ENCODE results near the gene VPS13D.
"Not testable (repeated sequence)": the region's sequence is repeated elsewhere in the genome, so short reads cannot be mapped to it uniquely, and the experiment has no call there.

Gene VPS13D

DNA sequence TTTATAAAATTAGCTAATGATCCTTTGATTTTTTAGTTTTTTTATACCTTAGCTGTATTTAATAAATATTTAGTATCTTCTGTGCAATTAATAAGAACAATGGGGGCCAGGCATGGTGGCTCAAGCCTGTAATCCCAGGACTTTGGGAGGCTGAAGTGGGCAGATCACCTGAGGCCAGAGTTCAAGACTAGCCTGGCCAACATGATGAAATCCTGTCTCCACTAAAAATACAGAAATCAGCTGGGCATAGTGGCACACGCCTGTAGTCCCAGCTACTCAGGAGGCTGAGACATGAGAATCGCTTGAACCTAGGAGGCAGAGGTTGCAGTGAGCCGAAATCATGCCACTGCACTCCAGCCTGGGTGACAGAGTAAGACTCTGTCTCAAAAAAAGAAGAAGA is 241.1 kb downstream of the VPS13D start:
- not testable (repeated sequence) for H3K4me3 ChIP-seq (ENCODE audit: extremely low read depth, insufficient read depth, low read length, poor library complexity, severe bottlenecking); H3K4me1 ChIP-seq (ENCODE audit: control insufficient read depth, insufficient read depth, low read length, poor library complexity, severe bottlenecking)
- 90 to 100% methylated on average over 1 to 3 of the region's 3 CpGs for WGBS, 2 experiments (ENCODE audit: insufficient coverage in 2 of 2)

DNA sequence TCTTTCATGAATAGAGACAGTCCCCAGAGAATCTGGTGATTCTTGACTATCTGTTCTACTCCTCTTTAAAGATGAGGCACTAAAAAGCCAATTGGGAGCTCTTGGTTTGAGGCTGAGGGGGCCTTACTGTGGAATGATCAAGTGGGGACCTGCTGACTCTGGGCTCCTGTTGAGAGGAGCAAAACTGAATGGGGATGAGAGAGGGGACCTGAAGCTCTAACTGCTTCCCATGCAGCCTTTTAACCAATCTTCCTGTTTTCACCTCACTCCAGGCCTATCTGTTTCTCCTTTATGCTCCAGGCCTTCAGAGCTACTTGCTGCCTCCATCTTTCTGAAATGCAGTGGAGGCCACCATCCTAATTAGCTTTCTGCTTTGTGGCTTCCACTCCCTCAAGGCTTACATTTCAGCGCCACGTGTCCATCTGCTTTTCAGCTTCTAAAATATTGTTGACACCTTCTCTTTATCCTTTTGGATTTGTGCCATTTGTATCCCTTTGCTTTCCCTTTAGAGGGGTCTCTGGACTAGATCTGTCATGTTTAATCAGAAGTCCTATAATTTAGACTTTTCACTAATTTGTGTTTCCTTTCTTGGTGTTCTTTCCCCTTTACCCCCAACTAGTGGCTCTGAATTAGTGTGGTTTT is 242.4 kb downstream of the VPS13D start:
- no peak overlapping the region for H3K4me3 ChIP-seq (ENCODE audit: extremely low read depth, insufficient read depth, low read length, poor library complexity, severe bottlenecking)
- peaks cover 8% of the 10 kb centered on the region for H3K36me3 ChIP-seq (ENCODE audit: control insufficient read depth, insufficient read depth, low read length)
- H3K27ac ChIP-seq (ENCODE audit: low read depth, low read length, severe bottlenecking), result no peak overlapping the region
- no peaks in the 10 kb centered on the region for H3K4me1 ChIP-seq (ENCODE audit: control insufficient read depth, insufficient read depth, low read length, poor library complexity, severe bottlenecking)
- 100% methylated on average over 2 of the region's 2 CpGs for WGBS, 2 experiments (ENCODE audit: insufficient coverage in 2 of 2)
- no peaks in the 10 kb centered on the region for H3K9me3 ChIP-seq (ENCODE audit: control insufficient read depth, low read length)

More for the DNA sequence above, 241.1 kb downstream of the VPS13D start:
- H3K27ac ChIP-seq (ENCODE audit: low read depth, low read length, severe bottlenecking); H3K9me3 ChIP-seq (ENCODE audit: control insufficient read depth, low read length); H3K36me3 ChIP-seq (ENCODE audit: control insufficient read depth, insufficient read depth, low read length): not testable (repeated sequence)

DNA sequence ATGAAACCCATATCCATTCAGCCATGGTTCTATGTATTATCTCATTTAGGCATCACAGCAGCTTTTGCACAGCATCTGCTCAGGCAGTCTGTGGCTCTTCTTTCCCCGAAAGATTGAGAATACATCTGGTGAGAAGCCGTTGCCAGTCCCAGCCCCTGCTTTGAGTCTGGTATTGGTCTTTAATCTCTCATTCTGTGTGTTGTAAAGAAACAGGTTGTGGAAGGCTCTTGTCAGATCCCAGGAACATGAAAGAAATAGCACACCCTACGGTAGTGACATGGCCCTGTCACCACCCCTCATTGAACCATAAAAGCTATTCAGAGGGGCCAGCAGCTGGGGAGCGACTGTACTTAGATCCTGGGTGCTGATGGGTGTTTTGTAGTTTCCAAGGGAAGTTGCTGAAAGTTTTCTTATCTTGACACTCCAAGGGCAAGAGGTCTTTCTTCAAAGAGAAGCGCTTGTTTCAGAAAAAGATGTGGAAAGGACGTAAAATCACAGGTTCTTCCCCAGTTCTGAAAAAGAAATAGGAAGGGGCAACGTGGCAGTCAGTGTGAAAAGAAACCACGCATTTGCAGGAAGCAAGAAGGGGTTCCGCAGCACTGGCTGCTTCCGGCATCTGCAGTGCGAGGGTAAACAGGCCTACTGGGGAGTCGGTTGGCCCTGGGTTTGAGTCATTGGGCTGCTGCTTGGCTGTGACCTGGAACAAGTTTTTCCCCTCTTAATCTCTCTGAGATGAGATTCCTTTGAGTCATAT is 243.1 kb downstream of the VPS13D start:
- 90 to 91% methylated on average over 9 of the region's 12 CpGs for WGBS, 2 experiments (ENCODE audit: insufficient coverage in 2 of 2)
- Histone ChIP-seq H3K36me3 (ENCODE audit: control insufficient read depth, insufficient read depth, low read length) (peaks cover 8% of the 10 kb centered on the region), H3K4me1 (ENCODE audit: control insufficient read depth, insufficient read depth, low read length, poor library complexity, severe bottlenecking) (no peaks in the 10 kb centered on the region), H3K4me3 (ENCODE audit: extremely low read depth, insufficient read depth, low read length, poor library complexity, severe bottlenecking) (no peak overlapping the region), H3K9me3 (ENCODE audit: control insufficient read depth, low read length) (no peaks in the 10 kb centered on the region), H3K27ac (ENCODE audit: low read depth, low read length, severe bottlenecking) (no peak overlapping the region)

DNA sequence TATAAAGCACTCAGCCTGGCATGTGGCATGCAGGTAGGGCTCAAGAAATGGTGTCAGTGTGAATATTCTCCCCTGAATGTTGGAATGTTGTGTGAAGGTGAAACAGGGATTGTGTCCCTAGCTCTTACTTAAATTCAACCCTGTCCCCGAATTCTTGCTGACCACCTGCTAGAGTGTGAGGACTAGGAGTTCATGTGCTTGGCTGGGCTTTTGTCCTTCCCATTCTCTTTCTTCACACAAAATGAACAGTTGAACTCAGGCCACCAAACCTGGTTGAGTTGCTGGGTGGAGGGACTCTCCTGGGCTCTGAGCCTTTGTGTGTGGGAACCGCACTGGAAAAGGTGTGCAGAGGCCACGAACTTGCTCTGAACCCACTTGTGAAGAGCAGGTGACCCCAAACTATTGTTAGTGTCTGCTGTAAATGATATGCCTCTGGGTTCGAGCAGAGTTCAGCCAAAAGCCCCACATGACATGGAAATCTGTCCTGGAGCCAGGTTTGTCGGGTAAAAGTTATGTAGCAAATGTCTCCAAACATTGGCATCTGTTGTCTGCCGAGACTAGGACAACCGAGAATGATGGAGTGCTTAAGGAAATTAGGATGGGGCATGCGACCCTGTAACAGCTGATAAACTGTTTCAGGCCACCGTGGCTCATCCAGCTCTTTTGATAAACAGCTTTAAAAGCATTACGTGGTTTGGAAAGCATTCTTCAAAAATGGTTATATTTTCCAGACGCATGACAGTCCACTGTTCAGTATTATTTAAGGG is 243.9 kb downstream of the VPS13D start:
- 93 to 97% methylated on average over 7 to 10 of the region's 11 CpGs for WGBS, 2 experiments (ENCODE audit: insufficient coverage in 2 of 2)
- H3K4me1 ChIP-seq (ENCODE audit: control insufficient read depth, insufficient read depth, low read length, poor library complexity, severe bottlenecking), result no peaks in the 10 kb centered on the region
- H3K9me3 ChIP-seq (ENCODE audit: control insufficient read depth, low read length), result no peaks in the 10 kb centered on the region

DNA sequence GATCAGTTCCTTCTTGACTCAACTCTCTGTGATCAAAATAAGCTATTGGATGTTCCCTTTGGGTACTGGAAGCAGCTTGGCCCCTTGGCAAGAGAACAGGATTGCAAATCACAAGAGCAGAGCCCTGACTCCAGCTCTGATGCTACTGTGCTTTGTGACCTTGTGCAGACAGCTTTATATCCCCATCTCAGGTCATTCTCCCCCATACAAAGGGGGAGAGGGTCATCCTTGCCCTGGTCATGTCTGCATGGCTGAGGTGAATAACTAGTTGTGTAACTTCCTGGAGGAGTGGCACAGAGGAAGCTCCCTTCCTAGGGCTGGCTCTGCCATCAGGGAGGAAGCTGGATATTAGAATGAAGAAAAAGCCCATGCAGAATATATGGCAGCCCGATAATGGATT is 245.3 kb downstream of the VPS13D start:
- H3K27ac ChIP-seq (ENCODE audit: low read depth, low read length, severe bottlenecking), result no peak overlapping the region
- H3K4me3 ChIP-seq (ENCODE audit: extremely low read depth, insufficient read depth, low read length, poor library complexity, severe bottlenecking), result no peak overlapping the region
- no peaks in the 10 kb centered on the region for H3K9me3 ChIP-seq (ENCODE audit: control insufficient read depth, low read length)
- H3K4me1 ChIP-seq (ENCODE audit: control insufficient read depth, insufficient read depth, low read length, poor library complexity, severe bottlenecking), result no peaks in the 10 kb centered on the region
- WGBS, 2 experiments (ENCODE audit: insufficient coverage in 2 of 2), result 100% methylated on average over 1 of the region's 1 CpG; no CpG with 5 or more reads in 1 of the 2 experiments
- peaks cover 8% of the 10 kb centered on the region for H3K36me3 ChIP-seq (ENCODE audit: control insufficient read depth, insufficient read depth, low read length)

More for the DNA sequence above, 243.9 kb downstream of the VPS13D start:
- peaks cover 8% of the 10 kb centered on the region for H3K36me3 ChIP-seq (ENCODE audit: control insufficient read depth, insufficient read depth, low read length)
- no peak overlapping the region for H3K27ac ChIP-seq (ENCODE audit: low read depth, low read length, severe bottlenecking)
- no peak overlapping the region for H3K4me3 ChIP-seq (ENCODE audit: extremely low read depth, insufficient read depth, low read length, poor library complexity, severe bottlenecking)

DNA sequence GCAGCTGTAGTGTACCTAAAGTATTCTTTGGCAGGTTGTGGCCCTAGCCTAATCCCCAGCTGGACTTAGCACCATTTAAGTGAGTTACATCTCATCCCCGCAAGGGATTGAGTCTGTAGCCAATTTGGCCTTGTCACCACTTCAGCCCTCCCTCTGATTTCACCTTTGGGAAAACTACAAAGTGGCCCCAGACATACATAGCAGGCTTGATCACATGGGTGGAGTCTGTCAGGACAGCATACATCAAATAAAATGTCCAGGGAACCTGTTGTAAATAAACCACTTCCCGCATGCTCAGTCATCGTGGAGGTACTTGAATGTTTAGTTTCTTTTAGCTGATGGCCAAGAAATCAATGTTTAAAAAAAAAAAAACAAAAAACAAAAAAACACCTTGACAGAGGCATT is 245.7 kb downstream of the VPS13D start:
- H3K4me1 ChIP-seq (ENCODE audit: control insufficient read depth, insufficient read depth, low read length, poor library complexity, severe bottlenecking), result peaks cover 2% of the 10 kb centered on the region
- 100% methylated on average over 1 of the region's 3 CpGs; no CpG with 5 or more reads in 1 of the 2 experiments for WGBS, 2 experiments (ENCODE audit: insufficient coverage in 2 of 2)
- H3K4me3 ChIP-seq (ENCODE audit: extremely low read depth, insufficient read depth, low read length, poor library complexity, severe bottlenecking), result no peak overlapping the region
- no peak overlapping the region for H3K27ac ChIP-seq (ENCODE audit: low read depth, low read length, severe bottlenecking)
- H3K36me3 ChIP-seq (ENCODE audit: control insufficient read depth, insufficient read depth, low read length), result peaks cover 8% of the 10 kb centered on the region
- H3K9me3 ChIP-seq (ENCODE audit: control insufficient read depth, low read length), result no peaks in the 10 kb centered on the region

DNA sequence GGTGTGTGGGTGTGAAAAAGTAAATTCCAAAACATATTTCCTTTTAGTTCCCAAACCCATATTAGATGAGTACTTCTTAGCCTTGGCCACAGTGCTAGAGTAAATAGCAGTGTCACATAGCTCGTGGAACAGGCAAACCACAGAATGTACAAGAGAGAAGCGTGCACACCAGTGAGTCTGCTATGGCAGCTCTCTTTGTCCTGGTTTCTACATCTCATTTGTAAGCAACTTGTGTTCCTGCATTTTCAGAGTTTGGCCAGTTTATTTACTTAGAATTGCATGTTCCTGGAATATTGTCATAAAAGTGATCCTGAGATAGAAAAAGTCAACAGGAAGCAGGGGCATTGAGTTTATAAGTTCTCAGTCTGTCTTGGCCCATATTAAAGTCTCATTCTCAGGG is 246.1 kb downstream of the VPS13D start:
- peaks cover 6% of the 10 kb centered on the region for H3K4me1 ChIP-seq (ENCODE audit: control insufficient read depth, insufficient read depth, low read length, poor library complexity, severe bottlenecking)
- H3K27ac ChIP-seq (ENCODE audit: low read depth, low read length, severe bottlenecking), result no peak overlapping the region
- 100% methylated on average over 2 of the region's 2 CpGs for WGBS, 2 experiments (ENCODE audit: insufficient coverage in 2 of 2)

DNA sequence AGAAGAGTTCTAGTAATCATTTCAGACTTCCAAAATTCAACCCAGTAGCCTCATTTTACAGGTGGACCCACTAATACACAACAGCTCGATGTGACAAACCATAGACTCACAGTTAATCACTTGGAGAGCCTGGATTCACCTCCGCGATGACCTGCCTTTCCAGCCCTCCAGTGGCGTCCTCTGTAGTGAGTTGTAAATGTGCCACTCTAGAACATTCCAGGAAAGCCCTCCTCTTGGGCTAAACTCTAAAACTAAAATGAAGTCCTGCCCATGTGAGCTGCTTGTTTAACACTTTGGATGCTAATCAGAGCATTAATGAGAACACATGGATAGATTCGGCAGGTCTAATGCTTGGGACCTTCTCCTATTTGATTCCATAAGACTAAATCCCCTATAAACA is 247.5 kb downstream of the VPS13D start:
- H3K36me3 ChIP-seq (ENCODE audit: control insufficient read depth, insufficient read depth, low read length), result peaks cover 11% of the 10 kb centered on the region
- H3K27ac ChIP-seq (ENCODE audit: low read depth, low read length, severe bottlenecking), result no peak overlapping the region
- no peak overlapping the region for H3K4me3 ChIP-seq (ENCODE audit: extremely low read depth, insufficient read depth, low read length, poor library complexity, severe bottlenecking)
- no peaks in the 10 kb centered on the region for H3K9me3 ChIP-seq (ENCODE audit: control insufficient read depth, low read length)
- 90 to 98% methylated on average over 2 to 5 of the region's 5 CpGs for WGBS, 2 experiments (ENCODE audit: insufficient coverage in 2 of 2)
- peaks cover 12% of the 10 kb centered on the region for H3K4me1 ChIP-seq (ENCODE audit: control insufficient read depth, insufficient read depth, low read length, poor library complexity, severe bottlenecking)

More for the DNA sequence above, 246.1 kb downstream of the VPS13D start:
- Histone ChIP-seq H3K36me3 (ENCODE audit: control insufficient read depth, insufficient read depth, low read length) (peaks cover 8% of the 10 kb centered on the region), H3K4me3 (ENCODE audit: extremely low read depth, insufficient read depth, low read length, poor library complexity, severe bottlenecking) (no peak overlapping the region), H3K9me3 (ENCODE audit: control insufficient read depth, low read length) (no peaks in the 10 kb centered on the region)

DNA sequence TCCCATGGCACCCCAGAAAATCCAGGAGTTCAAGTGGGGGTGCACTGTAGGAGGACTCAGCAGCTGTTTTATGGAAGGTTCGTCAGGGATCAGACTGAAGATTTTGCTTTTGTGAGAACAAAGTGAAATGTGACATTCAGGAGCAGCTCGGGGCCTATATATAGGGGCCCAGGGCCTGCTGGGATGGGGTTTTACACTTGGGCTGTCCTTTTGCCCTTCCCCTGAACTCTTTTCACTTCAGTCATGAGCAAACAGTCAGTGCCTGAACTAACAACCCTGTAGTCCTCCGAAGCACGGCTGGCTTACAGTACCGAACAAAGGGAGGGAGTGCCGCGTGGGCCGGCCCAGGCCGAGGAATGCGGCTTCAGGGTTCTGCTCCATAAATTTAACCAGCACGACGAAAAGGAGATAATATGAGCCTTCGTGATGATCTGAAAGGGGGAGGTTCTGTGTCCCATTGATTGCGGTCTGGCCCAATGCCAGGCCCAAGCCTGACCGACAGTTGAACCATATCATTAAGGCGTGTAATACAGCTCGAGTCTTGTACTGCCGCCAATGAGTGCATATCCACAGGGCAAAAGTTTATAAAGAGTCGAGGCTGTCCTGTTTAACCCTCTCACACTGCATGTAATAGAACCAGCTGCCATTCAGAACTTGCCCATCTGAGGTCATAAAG is 248.2 kb downstream of the VPS13D start:
- Histone ChIP-seq H3K4me1 (ENCODE audit: control insufficient read depth, insufficient read depth, low read length, poor library complexity, severe bottlenecking) (peaks cover 12% of the 10 kb centered on the region), H3K9me3 (ENCODE audit: control insufficient read depth, low read length) (no peaks in the 10 kb centered on the region), H3K4me3 (ENCODE audit: extremely low read depth, insufficient read depth, low read length, poor library complexity, severe bottlenecking) (no peak overlapping the region), H3K36me3 (ENCODE audit: control insufficient read depth, insufficient read depth, low read length) (peaks cover 11% of the 10 kb centered on the region), H3K27ac (ENCODE audit: low read depth, low read length, severe bottlenecking) (no peak overlapping the region)
- 79 to 87% methylated on average over 18 to 19 of the region's 19 CpGs for WGBS, 2 experiments (ENCODE audit: insufficient coverage in 2 of 2)

DNA sequence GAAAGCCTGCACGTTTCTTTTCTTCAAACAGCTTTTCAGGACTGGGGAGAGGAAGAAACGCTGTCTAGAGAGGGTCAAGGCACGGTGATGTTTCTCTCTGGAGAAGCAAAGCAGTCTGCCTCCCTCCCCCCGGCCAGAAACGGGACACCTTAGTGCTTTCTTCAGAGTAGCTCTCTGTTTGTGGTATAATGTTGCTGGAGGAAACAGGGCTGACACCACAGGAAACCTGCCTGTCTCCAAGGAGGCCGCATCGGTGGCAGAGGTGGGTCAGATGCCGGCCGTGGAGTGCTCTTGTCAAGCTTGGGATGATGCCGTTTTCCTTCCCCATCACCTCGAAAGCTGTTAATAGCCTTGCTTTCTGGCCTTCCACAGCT is 248.8 kb downstream of the VPS13D start:
- 82 to 89% methylated on average over 8 to 11 of the region's 11 CpGs for WGBS, 2 experiments (ENCODE audit: insufficient coverage in 2 of 2)
- H3K36me3 ChIP-seq (ENCODE audit: control insufficient read depth, insufficient read depth, low read length), result peaks cover 6% of the 10 kb centered on the region
- H3K27ac ChIP-seq (ENCODE audit: low read depth, low read length, severe bottlenecking), result no peak overlapping the region
- peaks cover 12% of the 10 kb centered on the region for H3K4me1 ChIP-seq (ENCODE audit: control insufficient read depth, insufficient read depth, low read length, poor library complexity, severe bottlenecking)
- H3K9me3 ChIP-seq (ENCODE audit: control insufficient read depth, low read length), result no peaks in the 10 kb centered on the region
- H3K4me3 ChIP-seq (ENCODE audit: extremely low read depth, insufficient read depth, low read length, poor library complexity, severe bottlenecking), result no peak overlapping the region
